Hematopoietic multipotent progenitor cell treated with erythropoietin and hydrocortisone succinate and interleukin-3 and kit ligand, for 4 days (in vitro differentiated cells): ENCODE data around the gene RXRB.
A peak's percentile ranks its signal among the peaks of the same experiment; 100 is the strongest.

Experiments used
- DNase-seq: peaks from one replicate; pipeline ENCODE4 v3.0.0-alpha.2; 2015

RXRB gene

DNA sequence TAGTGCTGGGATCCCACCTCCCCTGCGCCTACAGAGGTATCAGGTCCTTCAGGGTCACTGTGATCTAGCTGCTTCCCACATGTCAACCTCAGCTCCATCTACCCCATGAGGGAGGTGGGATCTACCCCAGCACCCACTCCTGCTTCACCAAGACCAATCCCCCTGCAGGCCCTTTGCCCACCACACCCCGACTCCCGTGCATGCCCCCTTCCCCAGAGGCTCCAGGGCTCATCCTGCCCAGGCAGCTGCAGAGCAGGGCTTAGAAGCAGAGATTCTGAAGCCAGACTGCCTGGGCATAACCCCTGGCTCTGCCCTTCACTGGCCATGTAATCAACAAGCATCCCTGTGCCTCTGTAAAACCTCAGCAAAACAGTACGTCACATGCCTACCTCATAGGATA is 25.7 kb downstream of the RXRB start:
- DNase-seq: no peak

DNA sequence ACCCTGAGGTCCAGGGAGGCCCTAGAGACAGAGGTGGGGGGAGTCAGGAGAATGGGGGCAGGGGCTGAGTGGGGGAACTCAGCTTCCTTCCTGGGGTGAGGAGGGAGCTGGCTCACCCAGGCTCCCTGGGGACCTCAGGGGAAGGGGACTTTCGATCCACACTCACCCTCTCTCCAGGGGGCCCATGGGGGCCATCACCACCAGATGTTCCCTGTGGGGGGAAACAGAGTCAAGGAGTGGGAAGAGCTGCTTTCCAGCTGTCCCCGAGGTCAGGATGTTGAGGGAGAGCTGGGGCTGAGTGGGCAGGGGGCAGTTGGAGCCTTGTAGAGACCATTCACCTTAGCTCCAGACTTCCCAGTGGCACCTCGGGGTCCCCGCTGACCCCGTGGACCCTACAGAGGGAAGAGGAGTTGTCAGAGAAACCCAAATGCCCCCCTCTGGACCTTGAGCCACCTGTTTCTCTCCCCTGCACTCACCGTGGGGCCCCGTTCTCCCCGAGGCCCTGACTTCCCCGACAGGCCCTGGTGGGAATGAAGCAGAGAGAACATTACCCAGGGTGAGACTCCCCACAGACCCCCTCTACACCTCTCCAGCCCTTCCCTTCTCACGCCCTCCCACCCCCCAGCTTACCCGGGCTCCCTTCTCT is 26.8 kb downstream of the RXRB start:
- no peak for DNase-seq

- peak; percentile 48 for DNase-seq
These were observed 27.6 kb downstream of the RXRB start for GRCh38 chr6:33172688-33173534.

DNA sequence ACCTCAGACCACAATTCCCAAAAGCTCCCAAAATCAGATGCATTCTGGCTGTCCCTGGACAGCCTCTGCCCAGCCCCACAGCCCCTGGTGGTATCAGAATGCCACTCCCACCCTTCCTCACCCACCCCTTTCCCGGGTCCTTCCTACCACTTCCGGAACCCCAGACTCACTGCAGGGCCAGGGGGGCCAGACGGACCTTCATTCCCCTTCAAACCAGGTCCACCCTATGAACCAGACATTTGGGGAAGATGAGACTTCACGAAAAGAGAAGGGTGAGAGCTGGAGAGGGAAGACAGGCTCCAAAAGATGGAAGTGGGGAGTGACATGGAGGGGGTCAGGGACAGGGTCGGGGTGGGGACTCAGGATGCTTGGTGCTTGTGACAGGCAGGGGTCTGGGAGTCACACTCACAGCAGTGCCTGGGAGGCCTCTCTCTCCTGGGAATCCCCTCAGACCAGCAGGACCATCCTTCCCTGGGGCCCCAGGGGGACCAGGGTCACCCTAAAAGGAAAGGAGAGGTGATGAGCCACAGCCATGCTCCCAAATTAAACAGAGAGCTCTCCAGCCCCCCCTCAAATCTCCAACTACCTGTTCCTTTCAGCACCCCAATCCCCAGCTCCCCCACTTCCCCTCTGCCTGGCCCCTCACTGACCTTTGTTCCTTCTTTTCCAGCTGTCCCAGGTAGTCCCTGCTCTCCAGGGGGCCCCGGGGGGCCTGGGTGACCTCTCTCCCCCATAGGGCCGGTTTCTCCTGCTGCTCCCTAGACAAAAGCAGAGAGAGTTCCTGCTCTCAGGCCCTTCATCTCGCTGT is 28.4 kb downstream of the RXRB start:
- no peak for DNase-seq

GRCh38 chr6:33171016-33171879 is 29.2 kb downstream of the RXRB start:
- no peak for DNase-seq

GRCh38 chr6:33170176-33171015 is 30.1 kb downstream of the RXRB start:
- no peak for DNase-seq

DNA sequence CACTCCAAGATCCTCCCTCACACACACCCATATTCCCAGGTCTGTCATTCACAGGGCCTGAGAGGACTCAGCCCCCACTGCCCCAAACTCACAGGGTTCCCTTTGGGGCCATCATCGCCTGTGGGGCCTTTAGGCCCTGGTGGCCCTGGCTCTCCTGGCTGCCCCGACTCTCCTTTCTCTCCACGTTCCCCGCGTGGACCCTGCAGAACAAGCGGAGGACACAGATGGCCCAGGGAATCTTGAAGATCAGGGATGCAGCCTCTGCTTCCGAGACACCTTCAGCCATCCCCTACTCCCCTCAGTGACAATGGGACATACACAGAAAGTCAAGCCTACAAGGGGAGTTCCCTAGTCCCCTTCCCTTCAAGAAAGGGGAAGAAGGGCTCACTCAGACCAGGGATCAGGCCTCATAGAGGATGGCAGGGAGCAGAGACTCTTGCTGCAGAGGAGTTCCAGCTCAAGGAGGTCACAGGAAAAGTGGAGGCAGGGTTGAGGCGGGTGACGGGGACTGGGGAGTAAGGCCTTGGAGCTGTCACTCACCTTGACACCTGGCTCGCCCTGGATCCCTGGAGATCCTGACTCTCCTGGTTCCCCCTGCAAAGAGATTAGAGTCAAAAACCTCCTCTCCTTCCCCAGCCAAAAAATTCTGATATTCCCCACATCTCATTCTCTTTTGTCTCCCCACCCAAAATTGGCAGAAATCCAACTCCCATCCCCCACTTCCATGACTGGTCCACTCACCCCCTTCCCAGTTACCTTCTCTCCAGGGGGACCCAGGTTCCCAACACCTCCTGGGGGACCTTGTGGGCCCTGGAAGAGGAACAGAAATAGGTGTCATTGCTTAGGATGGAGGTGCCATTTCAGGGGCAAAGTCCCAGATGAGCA is 30.9 kb downstream of the RXRB start:
- no peak for DNase-seq

- DNase-seq: no peak
These were observed 31.8 kb downstream of the RXRB start for GRCh38 chr6:33168639-33169038.

- no peak for DNase-seq
These were observed 32.2 kb downstream of the RXRB start for GRCh38 chr6:33168284-33168601.

DNA sequence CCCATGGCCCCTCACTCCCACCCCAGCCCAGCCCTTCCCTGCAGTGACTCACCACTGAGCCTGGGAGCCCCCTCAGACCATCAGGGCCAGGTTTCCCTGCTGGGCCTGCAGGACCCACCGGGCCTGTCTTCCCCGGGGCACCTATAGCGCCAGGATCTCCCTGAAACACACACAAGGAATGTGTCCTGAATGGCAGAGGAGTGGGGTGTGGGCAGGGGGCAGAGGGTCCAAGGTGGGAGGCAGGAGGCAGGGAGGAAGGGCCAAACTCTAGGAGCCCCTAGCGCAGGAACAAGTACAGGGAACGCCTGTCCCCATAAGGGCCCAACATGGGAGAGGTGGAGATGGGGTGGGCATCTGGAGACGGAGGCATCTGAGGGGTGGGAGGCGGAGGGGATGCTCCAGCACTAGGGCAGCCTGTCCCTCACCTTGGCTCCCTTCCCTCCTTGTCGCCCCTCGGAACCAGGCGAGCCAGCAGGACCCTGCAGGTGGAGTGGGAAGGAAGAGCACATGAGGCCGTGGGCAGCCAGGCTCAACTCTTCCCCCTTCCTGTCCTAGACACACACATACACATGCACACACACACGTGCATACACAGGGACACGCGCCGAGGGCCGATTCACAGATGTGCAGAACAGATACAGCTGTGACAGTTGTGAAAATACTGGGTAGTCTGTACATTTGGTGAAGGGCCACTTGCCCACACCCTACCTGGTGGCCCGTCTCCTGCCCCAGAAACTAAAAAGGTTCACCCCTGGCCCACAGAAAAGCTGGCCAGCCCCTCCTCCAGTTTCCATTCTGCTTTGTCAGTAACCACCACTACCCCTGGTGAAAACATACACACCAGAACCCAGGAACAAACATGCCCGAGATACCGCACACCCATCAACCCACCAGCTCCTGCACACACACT is 32.8 kb downstream of the RXRB start:
- DNase-seq: no peak

DNA sequence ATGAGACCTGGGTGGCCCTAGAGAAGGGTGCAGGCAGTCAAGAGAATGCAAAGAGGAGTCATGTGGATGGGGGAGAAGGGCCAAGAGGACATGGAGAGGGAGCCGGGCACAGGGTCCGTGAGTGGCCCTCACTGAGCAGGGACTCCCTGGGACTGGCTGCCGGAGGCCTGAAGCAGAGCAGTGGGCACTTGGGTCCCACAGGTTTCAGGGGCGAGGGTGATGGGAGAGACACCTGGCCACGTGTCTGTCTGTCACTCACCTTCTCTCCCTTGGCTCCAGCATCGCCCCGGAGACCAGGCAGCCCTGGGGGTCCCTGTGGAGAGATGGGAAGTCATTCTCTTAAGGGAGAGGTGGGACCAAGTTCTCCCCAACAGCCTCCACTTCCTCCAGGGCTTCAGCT is 33.7 kb downstream of the RXRB start:
- no peak for DNase-seq

DNA sequence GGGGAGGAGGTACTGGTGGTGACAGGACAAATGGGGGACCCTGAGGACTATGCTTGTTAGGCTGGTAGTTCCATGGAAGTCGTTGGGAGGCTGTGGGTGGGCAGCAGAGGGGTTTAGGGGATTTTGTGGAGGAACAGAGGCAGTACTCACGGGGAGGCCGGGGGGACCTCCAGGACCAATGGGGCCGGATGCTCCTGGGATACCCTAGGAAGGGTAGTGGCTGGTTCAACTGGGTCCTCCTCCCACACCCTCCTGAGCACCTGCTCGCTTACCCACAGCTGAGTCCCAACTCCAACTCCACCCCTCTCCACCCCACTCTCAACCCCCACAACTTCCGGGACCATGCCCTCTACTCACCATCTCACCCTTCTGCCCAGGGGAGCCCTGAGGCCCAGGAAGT is 34.1 kb downstream of the RXRB start:
- no peak for DNase-seq

GRCh38 chr6:33165581-33166258 is 34.7 kb downstream of the RXRB start:
- DNase-seq: no peak

DNA sequence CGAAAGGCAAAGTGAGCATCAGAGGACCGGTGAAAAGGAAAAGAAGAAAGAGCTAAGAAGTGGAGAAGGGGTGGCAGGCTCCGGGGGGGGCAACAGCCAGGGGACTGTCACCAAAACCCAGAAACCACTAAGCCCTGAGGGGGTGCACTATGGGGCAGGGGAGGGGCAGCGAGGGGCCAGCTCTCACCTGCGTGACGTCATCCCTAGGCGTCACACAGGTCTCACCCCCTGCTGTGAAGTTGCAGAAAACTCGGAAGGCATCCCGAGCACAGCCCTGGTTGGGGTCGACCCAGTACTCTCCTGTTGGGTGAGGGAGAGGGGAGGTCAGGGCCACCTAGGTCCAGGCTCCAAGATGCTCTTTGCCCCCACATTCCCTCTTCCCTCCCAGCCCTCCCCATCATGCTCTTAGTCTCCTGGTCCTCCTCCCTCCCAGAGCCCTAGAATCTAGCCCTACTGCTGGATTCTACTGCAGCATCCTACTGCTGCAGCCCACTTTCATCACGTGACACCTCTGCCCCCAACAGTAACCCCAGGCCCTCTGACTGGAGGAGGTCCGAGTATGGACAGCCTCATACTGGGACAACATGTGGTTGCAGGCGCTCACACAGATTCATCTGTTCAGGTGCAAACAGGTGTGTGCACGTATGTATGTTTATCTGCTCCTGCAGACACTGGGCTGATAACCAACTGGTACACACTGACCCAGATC is 35.6 kb downstream of the RXRB start:
- no peak for DNase-seq

DNA sequence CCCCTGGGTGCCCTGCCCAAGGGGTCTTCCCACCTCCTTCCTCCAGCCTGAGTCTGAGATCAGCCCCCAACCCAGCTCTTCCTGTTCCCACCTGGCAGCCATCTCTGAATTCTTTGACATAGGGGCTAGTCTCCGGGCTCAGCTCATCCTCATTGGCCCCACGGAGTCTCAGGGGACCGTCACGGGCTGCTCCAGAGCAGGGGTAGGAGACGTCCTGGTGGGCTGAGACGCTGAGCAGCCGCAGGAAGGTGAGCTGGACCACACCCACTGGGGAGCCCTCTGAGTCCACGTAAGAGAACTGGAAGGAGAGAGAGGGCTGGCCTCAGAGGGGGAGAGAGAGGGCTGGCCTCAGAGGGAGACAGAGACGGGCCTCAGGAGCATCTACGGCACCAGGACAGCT is 36.3 kb downstream of the RXRB start:
- DNase-seq: no peak

GRCh38 chr6:33163540-33163939 is 36.9 kb downstream of the RXRB start:
- no peak for DNase-seq

DNA sequence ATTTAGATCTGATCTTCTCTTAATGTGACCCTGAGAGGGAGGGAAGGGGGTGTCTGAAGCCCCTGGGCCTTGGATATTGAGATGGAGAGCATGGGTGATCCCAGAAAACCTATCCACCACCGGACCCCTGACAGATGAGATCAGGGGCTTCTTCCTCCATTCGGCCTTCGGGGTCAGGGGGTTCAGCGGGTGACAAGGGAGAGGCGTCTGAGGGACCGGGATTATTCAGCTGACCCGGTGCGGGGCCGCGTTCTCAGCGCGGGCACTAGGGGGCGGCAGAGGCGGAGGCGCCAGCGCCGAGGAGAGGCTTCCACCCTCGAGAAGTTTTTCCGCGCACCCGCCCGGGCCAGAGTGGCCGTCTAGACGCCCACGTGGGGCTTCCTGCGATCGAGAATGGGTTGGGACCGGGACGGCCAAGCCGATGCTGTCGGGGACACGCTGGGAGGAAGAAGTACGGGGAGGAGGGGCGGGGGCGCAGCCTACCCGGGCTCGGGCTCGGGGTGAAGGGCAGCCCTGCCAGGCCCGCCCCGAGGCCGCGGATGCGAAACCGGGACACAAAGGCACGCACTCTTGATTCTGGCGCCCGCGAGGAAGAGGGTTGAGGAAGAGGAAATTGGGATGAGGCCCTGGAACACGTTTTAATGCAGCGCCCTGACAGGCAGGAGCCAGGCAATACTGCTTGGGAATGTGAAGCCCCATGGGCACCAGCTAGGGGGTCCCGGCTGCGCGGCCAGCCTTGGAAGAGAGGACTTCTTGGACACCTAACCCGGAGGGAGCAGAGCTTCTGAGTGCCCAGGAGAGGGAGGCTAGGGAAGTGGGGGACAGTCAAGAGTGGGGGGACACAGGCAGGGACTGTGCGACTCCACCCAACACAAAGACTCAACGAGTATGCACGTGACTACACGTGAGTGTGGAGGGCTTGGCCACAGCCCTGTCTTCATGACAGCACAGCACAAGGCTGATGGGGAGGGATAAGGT is 38.8 kb downstream of the RXRB start:
- peak; percentile 89 for DNase-seq
